ENCODE data around the gene SV2B. TPM values are rescaled to one million over a fixed set of nuclear protein-coding genes. Genes with fewer than 3 reads are reported as not detected.

Gene SV2B
- total RNA-seq, 1 experiment from 2014 or later = not detected

- TF ChIP-seq SIN3A (IDR thresholded peaks at IDR 0.05; ENCODE audit: low read depth) (no peak), MAX (IDR thresholded peaks at IDR 0.05) (no peak), FOSL1 (IDR thresholded peaks at IDR 0.05; ENCODE audit: low read depth) (no peak), ZBTB33 (IDR thresholded peaks at IDR 0.05; ENCODE audit: extremely low read depth, insufficient replicate concordance, low read length) (no peak), SRF (IDR thresholded peaks at IDR 0.05; ENCODE audit: low read depth) (no peak), EZH2 (IDR thresholded peaks at IDR 0.05) (no peak), CTCF (IDR thresholded peaks at IDR 0.05 in 2 of 3, conservative IDR thresholded peaks at IDR 0.05 in 1 of 3; ENCODE audit: borderline replicate concordance in 1 of 3, insufficient read depth in 1 of 3, low read depth in 2 of 3, low read length in 2 of 3) (no peak), EGR1 (IDR thresholded peaks at IDR 0.05; ENCODE audit: low read depth) (no peak), JUND (IDR thresholded peaks at IDR 0.05) (no peak), YY1 (IDR thresholded peaks at IDR 0.05; ENCODE audit: extremely low read depth, insufficient replicate concordance, low read depth, low read length) (no peak), SP1 (IDR thresholded peaks at IDR 0.05; ENCODE audit: low read depth) (no peak), RAD21 (IDR thresholded peaks at IDR 0.05; ENCODE audit: low read depth) (no peak), ZNF274 (IDR thresholded peaks at IDR 0.05; ENCODE audit: low read depth, low read length) (no peak), REST (IDR thresholded peaks at IDR 0.05; ENCODE audit: low read depth) (no peak), CBX3 (IDR thresholded peaks at IDR 0.05; ENCODE audit: low read depth) (no peak)
- no TSS peak for BruUV-seq (replicated peaks)
- H3K36me3 ChIP-seq (ENCODE audit: control insufficient read depth in 1 of 2, insufficient read depth in 2 of 2, low read length in 2 of 2) = no peaks in the 10 kb centered on the region
- no peaks in the 10 kb centered on the region for H3K4me1 ChIP-seq (ENCODE audit: control insufficient read depth in 1 of 2, insufficient read depth in 2 of 2, low read length in 2 of 2)
- H3K27me3 ChIP-seq (ENCODE audit: insufficient read depth, low read length) = peaks cover 52% of the 10 kb centered on the region
- ChIA-PET CTCF (no interaction called here), POLR2A (no interaction called here), RAD21 (ENCODE audit: low non-redundant PET in 1 of 2, low total read pairs in 2 of 2, uncharacterized antibody in 2 of 2, unreplicated experiment in 2 of 2) (no interaction called here)
- H4K20me1 ChIP-seq (ENCODE audit: insufficient read depth) = no peaks in the 10 kb centered on the region
- no peak overlapping the region for H3K9ac ChIP-seq (ENCODE audit: low read length)
- no peaks in the 10 kb centered on the region for H3K9me3 ChIP-seq (ENCODE audit: control insufficient read depth in 1 of 2, insufficient read depth in 1 of 2, low read depth in 1 of 2, low read length in 2 of 2)
- no peak for DNase-seq (ENCODE audit: low read depth, low spot score)
- intact Hi-C loops (cut with micrococcal nuclease) = no loop called here
- no peak overlapping the region for H2AFZ ChIP-seq (ENCODE audit: low read depth, low read length, poor library complexity, severe bottlenecking)
- ATAC-seq = no peak
- no peak overlapping the region for H3K4me2 ChIP-seq (ENCODE audit: low read length)
- H3K79me2 ChIP-seq (ENCODE audit: insufficient read depth, low read length) = no peaks in the 10 kb centered on the region
- no peak overlapping the region for H3K27ac ChIP-seq (ENCODE audit: low read depth, low read length)
- no peak overlapping the region for H3K4me3 ChIP-seq (replicated peaks in 1 of 2; ENCODE audit: low read depth in 1 of 2, low read length in 2 of 2)
- no peaks in the 10 kb centered on the region for H3K9me2 ChIP-seq (ENCODE audit: insufficient read depth)
Measured at GRCh38 chr15:91228890-91229289, 128.8 kb downstream of the SV2B start.
